Posterior vena cava (tissue), 2 donors: Measurements from ENCODE around the gene SH3D19. TPM values are rescaled to one million over a fixed set of nuclear protein-coding genes. Genes with fewer than 3 reads are reported as not detected.

Experiments
- DNase-seq: peaks from one replicate; pipeline ENCODE4 v3.0.0-alpha.2; 2020; ENCODE audit warnings: low spot score
- intact Hi-C, 2 donors: fragments of 100-400 bp; cut with DNase I; formaldehyde crosslinking; loops; one replicate each; pipeline versions ENCODE4 v1.14.1 to v1.14.2; 2022 to 2023
- total RNA-seq, 2 donors: library from RNA; stranded (reverse); fragmentation: NEBNext Ultra II Directional; extraction: Animal tissue kit (Norgen Biotek cat#: 25700); gene quantifications; one replicate each; pipeline ENCODE4 v1.2.1, GENCODE V29; 2021
- donor health status: DM: yes; HTN: yes; CAD: no.
- donor health status: DM: yes; HTN: yes; CAD: no.

The SH3D19 gene
- total RNA-seq, 2 donors from 2014 or later, result 118 to 140 TPM

DNA sequence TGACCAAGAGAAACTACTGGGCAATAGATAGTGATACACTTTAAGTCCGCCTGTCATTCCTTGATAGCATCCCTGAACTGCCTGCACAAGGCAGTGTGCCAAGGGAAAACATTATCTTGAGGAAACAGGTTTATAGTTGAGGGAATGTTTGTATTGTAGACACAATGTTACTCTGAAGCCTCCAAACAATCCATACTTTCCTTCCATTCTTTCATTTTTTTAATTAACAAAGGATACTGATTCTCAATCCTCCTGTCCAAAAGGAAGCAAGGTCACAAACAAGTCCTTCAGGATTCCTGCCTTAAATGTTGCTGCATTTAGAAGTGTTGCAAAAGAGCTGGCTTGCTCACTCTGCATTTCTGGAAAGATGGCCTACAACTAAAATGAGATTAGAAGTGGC lies 110.1 kb downstream of the SH3D19 start:
- DNase-seq, result no peak
- intact Hi-C loops, result no loop called here

GRCh38 chr4:151207868-151208267 lies 117.5 kb downstream of the SH3D19 start:
- no peak for DNase-seq
- intact Hi-C loops, result no loop called here

GRCh38 chr4:151207186-151207585 lies 118.2 kb downstream of the SH3D19 start:
- intact Hi-C loops, result no loop called here
- DNase-seq, result no peak

GRCh38 chr4:151206241-151207005 lies 119.0 kb downstream of the SH3D19 start:
- DNase-seq, result no peak
- intact Hi-C loops, result no loop called here

GRCh38 chr4:151205722-151206121 lies 119.7 kb downstream of the SH3D19 start:
- intact Hi-C loops, result no loop called here
- no peak for DNase-seq

GRCh38 chr4:151204925-151205524 lies 120.4 kb downstream of the SH3D19 start:
- intact Hi-C loops, result no loop called here

GRCh38 chr4:151202851-151203455 lies 122.5 kb downstream of the SH3D19 start:
- no peak for DNase-seq
- intact Hi-C loops, result no loop called here

More at GRCh38 chr4:151204925-151205524, 120.4 kb downstream of the SH3D19 start:
- no peak for DNase-seq

- intact Hi-C loops, result no loop called here
- DNase-seq, result no peak
These were observed 123.0 kb downstream of the SH3D19 start for GRCh38 chr4:151202381-151202780.

DNA sequence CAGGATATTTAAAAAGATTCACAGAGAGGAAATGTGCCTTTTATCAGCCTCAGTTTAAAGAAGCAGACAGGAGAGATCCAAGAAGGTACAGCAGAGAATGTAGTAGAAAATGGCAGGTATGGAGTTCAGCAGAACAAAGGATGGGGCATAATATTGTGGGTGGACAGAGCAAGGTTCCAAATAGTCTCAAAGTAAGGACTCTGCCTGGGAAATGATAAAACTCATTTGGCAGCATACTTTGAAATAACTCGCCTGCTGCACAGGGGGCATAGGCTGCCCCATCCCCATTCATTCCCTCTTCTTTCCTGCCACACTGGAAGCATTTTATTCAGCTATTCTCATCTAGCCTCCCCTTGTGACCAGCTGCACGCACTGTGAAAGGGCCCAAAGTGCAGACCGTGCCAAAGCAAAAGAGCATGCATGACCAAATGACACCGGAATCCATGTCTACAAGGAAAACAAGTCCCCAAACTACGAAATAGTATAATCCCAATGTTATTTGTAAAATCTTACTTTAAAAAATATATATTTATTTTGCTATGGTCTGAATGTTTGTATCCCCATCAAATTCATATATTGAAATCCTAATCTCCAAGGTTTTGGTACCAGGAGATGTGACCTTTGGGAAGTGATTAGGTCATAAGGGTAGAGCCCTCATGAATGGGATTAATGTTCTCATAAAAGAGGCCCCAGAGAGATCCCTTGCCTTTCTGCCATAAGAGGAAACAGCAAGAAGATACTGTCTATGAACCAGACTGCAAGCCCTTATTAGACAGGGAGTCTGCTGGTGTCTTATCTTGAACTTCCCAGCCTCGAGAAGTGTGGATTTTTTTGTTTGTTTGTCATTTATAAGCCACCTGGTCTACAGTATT lies 125.8 kb downstream of the SH3D19 start:
- no peak for DNase-seq
- intact Hi-C loops, result no loop called here

DNA sequence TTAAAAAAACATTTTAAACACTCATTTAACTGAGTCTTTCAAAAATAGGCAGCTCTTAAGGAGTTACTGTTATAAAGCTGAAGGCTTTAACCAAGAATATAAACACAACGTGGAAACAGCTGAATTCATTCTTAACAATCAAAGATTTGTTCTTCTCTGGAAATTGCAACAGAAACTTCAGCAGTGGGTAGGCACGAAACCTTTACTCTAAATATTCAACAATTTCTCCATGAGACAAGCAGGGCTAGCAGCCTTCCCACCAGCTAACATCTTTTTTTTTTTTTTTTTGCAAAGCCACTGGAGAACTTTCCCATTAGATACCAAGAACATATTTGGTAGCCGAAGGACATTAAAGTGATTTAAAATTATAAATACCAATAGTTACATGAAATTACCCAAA lies 126.7 kb downstream of the SH3D19 start:
- intact Hi-C loops, result no loop called here

DNA sequence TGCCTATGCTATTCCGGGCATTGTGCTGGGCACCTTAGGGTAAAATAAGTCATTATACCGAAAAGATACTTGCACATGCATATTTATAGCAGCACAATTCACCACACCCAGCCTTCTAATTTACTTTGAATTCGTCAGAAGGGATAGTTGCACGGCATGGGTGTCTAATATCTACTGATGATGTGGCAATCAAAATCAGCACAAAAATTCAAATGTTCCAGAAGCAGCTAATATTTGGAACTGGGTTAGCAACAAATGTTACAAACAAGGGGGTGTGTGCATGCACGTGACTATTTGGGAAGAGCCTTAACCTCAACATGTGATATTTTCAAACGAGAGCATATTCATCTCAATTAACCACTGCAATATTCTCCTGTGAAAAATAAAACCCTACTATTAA lies 128.2 kb downstream of the SH3D19 start:
- intact Hi-C loops, result no loop called here
- DNase-seq, result no peak

More for the DNA sequence above, 126.7 kb downstream of the SH3D19 start:
- no peak for DNase-seq

DNA sequence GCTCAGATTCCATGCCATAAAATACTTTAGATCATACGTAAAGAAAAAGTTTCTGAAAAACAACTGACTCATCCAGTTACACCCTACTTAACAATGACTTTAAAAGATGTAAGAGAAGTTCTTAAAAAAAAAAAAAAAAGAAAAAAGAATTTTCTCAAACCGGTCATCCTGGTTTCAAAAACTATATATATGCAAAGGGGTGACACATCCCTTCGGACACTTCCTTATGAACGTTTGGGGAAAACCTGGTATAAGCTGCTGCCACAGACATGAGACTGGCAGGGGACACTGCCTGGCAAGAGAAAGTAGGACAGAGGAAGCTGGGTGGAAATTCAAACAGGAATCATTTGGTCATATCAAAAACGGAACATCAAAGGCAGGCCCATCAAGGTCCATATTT lies 129.6 kb downstream of the SH3D19 start:
- intact Hi-C loops, result no loop called here
- DNase-seq, result no peak

- intact Hi-C loops, result no loop called here
- DNase-seq, result no peak
These were observed 132.0 kb downstream of the SH3D19 start for GRCh38 chr4:151193414-151193813.

GRCh38 chr4:151192556-151193235 lies 132.7 kb downstream of the SH3D19 start:
- no peak for DNase-seq
- intact Hi-C loops, result no loop called here

DNA sequence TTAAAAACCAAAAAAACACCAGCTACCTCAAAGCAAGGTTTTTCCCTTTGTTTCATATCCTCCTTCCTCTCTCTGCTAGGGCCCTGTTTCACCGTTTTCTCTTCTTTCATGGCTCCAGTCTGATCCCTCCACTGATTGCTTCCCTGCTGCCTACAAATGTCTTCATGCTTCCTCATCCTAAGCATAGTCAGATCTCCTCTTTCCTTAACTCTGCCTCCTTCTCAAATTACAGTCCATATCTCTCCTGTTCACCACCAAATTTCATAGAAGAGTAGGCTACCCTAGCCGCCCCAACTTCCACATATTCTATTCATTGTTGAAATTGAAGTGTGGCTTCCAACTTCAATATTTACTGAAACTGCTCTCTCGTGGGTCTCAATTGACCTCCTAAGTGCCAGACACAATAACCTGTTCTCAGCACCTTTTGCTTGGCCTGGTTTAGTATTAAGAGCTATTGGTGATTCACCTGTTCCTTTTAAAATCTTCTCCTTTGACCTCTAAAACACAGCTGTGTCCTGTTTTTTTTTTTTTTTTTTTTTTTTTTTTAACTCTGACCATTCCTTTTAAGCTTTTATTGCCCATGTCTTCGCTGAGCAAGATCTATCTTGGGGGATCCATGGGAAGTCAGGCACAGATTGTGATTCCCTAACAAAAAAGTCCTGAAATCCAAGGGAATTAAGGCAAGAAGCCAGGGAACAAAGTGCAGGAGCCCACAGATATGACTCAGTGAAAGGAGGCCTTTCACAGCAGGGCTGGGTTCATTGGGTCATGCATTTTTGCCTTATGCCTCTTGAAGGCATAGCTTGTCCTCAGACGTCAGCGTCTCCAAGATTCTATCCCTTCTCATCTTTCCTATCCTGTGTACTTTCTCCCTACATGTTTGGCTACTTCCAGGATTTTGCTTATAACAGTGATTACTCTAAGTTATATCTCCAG lies 140.6 kb downstream of the SH3D19 start:
- no peak for DNase-seq
- intact Hi-C loops, result no loop called here

GRCh38 chr4:151182455-151182996 lies 142.9 kb downstream of the SH3D19 start:
- intact Hi-C loops, result no loop called here
- no peak for DNase-seq

- DNase-seq, result no peak
- intact Hi-C loops, result no loop called here
These were observed 148.7 kb downstream of the SH3D19 start for GRCh38 chr4:151176685-151177084.
